ENCODE results near the gene FERMT2. TPM values are rescaled to one million over a fixed set of nuclear protein-coding genes. Genes with fewer than 3 reads are reported as not detected.

Gene FERMT2
- total RNA-seq, 2 donors from 2014 or later = 89.1 to 101 TPM

DNA sequence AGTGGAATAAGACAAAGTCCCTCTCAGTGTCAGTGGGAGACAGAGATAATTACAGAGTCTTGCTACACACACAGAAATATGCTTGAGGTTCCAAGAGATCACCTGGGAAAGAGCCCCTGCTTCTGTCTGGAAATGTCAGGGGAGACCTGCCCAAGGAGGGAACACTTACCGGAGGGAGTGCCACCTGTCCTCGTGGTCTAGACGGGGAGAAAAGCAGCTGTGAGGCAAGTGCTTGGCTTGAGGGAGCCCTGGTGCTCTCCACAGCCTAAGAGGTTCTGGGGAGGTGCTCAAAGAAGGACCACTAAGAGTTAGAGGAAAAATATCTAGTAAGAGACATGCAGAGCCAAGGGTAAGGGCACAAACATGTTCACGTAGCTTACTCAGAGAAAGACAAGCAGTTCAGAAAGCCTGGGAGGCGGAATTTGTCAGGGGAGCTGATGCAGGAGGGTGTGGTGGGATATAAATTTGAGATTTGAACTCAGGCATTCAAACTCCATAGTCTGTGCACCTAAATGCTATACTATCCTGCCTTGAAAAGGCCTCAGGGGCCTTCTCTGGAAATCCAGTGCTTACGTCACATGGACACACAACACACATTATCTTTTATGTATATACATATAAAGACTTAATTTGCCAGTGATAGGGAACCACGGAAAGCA lies 121.2 kb downstream of the FERMT2 start:
- no peak for TF ChIP-seq CTCF (IDR thresholded peaks at IDR 0.05)
- no peaks in the 10 kb centered on the region for H3K4me1 ChIP-seq
- no peaks in the 10 kb centered on the region for H3K36me3 ChIP-seq
- H3K27me3 ChIP-seq = no peaks in the 10 kb centered on the region
- no peaks in the 10 kb centered on the region for H3K9me3 ChIP-seq
- no peak for DNase-seq (ENCODE audit: low spot score)
- H3K4me3 ChIP-seq = no peak overlapping the region
- H3K27ac ChIP-seq = no peak overlapping the region

DNA sequence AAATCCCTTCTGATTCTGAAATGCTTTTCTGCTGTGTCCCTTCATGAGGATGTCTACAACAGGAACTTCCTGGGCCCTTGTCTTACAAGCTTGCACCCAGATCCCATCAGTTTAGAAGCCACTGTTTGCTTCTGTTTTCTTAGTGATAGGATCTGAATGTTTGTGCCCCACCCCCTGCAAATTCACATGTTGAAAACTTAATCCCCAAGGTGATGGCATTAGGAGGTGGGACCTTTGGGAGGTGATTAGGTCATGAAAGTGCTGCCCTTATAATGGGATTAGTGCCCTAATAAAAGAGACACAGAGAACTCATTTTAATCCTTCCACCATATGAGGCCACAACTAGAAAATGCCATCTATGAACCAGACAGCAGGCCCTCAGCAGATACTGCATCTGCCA lies 123.4 kb downstream of the FERMT2 start:
- no peak for TF ChIP-seq CTCF (IDR thresholded peaks at IDR 0.05)
- H3K36me3 ChIP-seq = no peaks in the 10 kb centered on the region
- H3K9me3 ChIP-seq = no peaks in the 10 kb centered on the region
- H3K4me1 ChIP-seq = peaks cover 0 to 7% of the 10 kb centered on the region in 2 donors
- H3K27ac ChIP-seq = no peak overlapping the region
- no peak overlapping the region for H3K4me3 ChIP-seq
- DNase-seq (ENCODE audit: low spot score) = no peak
- H3K27me3 ChIP-seq = no peaks in the 10 kb centered on the region

GRCh38 chr14:52825085-52825484 lies 125.8 kb downstream of the FERMT2 start:
- Histone ChIP-seq H3K27ac (no peak overlapping the region), H3K4me3 (no peak overlapping the region), H3K4me1 (peaks cover 0 to 7% of the 10 kb centered on the region in 2 donors), H3K36me3 (no peaks in the 10 kb centered on the region), H3K9me3 (no peaks in the 10 kb centered on the region), H3K27me3 (no peaks in the 10 kb centered on the region)
- TF ChIP-seq CTCF (IDR thresholded peaks at IDR 0.05) = no peak
- DNase-seq (ENCODE audit: low spot score) = no peak

DNA sequence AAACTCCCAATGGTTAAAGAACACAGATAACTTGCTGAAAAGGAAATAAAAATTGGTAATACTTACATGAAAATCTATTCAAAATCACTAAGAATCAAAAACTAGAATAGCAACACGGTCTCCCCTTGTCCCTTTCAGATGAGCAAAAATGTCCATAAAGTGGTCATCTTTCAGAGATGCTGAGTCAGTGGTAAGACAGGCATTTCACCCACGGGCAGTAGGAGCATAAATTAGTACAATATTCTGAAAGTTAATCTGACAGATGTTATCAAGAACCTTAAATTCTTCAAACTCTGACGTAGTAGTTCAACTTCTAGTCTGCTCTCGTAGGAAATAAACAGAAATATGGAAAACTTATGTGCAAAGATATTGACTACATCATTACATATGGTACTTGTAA lies 126.4 kb downstream of the FERMT2 start:
- no peak overlapping the region for H3K4me3 ChIP-seq
- no peaks in the 10 kb centered on the region for H3K9me3 ChIP-seq
- H3K4me1 ChIP-seq = peaks cover 0 to 7% of the 10 kb centered on the region in 2 donors
- no peak overlapping the region for H3K27ac ChIP-seq
- DNase-seq (ENCODE audit: low spot score) = no peak
- no peaks in the 10 kb centered on the region for H3K36me3 ChIP-seq
- no peak for TF ChIP-seq CTCF (IDR thresholded peaks at IDR 0.05)
- H3K27me3 ChIP-seq = no peaks in the 10 kb centered on the region

DNA sequence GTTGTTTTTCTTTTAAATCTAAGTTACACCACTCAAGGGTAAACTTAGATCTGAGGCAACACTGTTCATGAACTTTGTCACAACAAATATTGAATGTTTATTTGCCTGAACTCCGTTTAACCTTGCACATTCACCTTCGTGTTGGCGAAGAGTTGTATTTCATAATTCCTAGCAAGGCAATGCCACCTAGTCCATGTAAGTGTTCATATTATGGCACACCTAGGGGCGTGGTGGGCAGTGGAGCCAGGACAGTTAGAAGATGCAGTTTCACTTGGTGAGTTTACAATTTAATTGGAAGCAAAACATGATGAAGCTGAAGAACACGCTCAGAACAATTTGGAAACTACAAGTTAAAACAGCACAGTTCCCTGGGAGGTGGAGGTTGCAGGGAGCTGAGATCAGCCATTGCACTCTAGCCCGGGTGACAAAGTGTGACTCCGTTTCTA lies 129.0 kb downstream of the FERMT2 start:
- Histone ChIP-seq H3K27me3 (no peaks in the 10 kb centered on the region), H3K9me3 (no peaks in the 10 kb centered on the region), H3K27ac (no peak overlapping the region), H3K4me1 (peaks cover 0 to 7% of the 10 kb centered on the region in 2 donors), H3K4me3 (no peak overlapping the region), H3K36me3 (no peaks in the 10 kb centered on the region)
- DNase-seq (ENCODE audit: low spot score) = no peak
- no peak for TF ChIP-seq CTCF (IDR thresholded peaks at IDR 0.05)

DNA sequence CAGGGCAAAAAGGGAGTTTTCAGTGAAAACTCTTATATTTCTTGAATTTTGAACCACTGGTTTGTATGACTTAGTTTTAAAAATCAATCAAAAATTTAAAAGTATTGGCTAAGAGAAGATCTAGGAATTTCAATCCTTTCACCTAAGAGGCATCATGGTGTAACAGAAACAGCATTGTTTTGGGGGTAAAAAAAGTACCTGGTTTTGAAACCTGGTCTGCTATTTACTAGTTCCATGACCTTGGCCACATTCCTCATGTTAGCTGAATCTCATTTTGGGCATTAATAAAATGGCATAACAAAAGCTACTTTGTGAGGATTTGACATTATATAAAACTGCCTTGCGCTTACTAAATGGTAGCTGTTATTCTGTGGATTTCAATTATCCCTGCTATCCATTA lies 142.7 kb downstream of the FERMT2 start:
- H3K4me1 ChIP-seq = no peaks in the 10 kb centered on the region
- no peak for DNase-seq (ENCODE audit: low spot score)
- TF ChIP-seq CTCF (IDR thresholded peaks at IDR 0.05) = no peak
- no peaks in the 10 kb centered on the region for H3K9me3 ChIP-seq
- H3K36me3 ChIP-seq = no peaks in the 10 kb centered on the region
- no peak overlapping the region for H3K27ac ChIP-seq
- no peak overlapping the region for H3K4me3 ChIP-seq
- no peaks in the 10 kb centered on the region for H3K27me3 ChIP-seq
